ENCODE data around the gene PLCB4.

The PLCB4 gene

GRCh38 chr20:9428292-9428607 lies 359.4 kb downstream of the PLCB4 start:
- Histone ChIP-seq H3K9me3 (ENCODE audit: control insufficient read depth, low read length) (no peaks in the 10 kb centered on the region), H4K91ac (ENCODE audit: low read length) (no peak overlapping the region), H2AFZ (ENCODE audit: low read depth, low read length) (no peak overlapping the region), H3K9ac (ENCODE audit: low read length) (no peak overlapping the region), H3K79me1 (replicated peaks; ENCODE audit: low read length, poor library complexity, severe bottlenecking) (peaks cover 1% of the 10 kb centered on the region), H3K18ac (ENCODE audit: low read depth in 1 of 2, low read length in 2 of 2) (no peak overlapping the region), H2BK12ac (ENCODE audit: low read length in 2 of 2) (no peak overlapping the region), H2BK5ac (ENCODE audit: low read depth, low read length, poor library complexity, severe bottlenecking) (no peak overlapping the region), H3K4me1 (ENCODE audit: control insufficient read depth, insufficient read depth, low read depth, low read length) (no peaks in the 10 kb centered on the region), H2BK120ac (ENCODE audit: low read depth, low read length) (no peak overlapping the region), H3K4me3 (ENCODE audit: insufficient read depth in 1 of 2, low read depth in 1 of 2, low read length in 2 of 2) (no peak overlapping the region), H3K36me3 (ENCODE audit: control insufficient read depth in 1 of 2, insufficient read depth in 2 of 2, low read depth in 1 of 2, low read length in 2 of 2) (peaks cover 0 to 25% of the 10 kb centered on the region in 2 experiments), H4K8ac (ENCODE audit: low read length) (no peak overlapping the region), H3K4me2 (ENCODE audit: low read length, poor library complexity, severe bottlenecking) (no peak overlapping the region), H3K4ac (ENCODE audit: low read depth in 1 of 2, low read length in 2 of 2) (no peak overlapping the region), H3K27ac (ENCODE audit: low read length, poor library complexity, severe bottlenecking) (no peak overlapping the region), H3K23ac (ENCODE audit: low read length in 2 of 2) (no peak overlapping the region), H3K14ac (ENCODE audit: low read length in 2 of 2) (no peak overlapping the region), H3K27me3 (ENCODE audit: control insufficient read depth in 1 of 2, insufficient read depth in 1 of 2, low read length in 2 of 2) (peaks cover 0 to 7% of the 10 kb centered on the region in 2 experiments), H2BK15ac (ENCODE audit: low read depth, poor library complexity, severe bottlenecking) (no peak overlapping the region), H2AK5ac (ENCODE audit: low read length, severe bottlenecking) (no peak overlapping the region)
- DNase-seq, result no peak

GRCh38 chr20:9439806-9440205 lies 370.9 kb downstream of the PLCB4 start:
- Histone ChIP-seq H3K4me2 (ENCODE audit: low read length, poor library complexity, severe bottlenecking) (no peak overlapping the region), H3K14ac (ENCODE audit: low read length in 2 of 2) (no peak overlapping the region), H3K9me3 (ENCODE audit: control insufficient read depth, low read length) (peaks cover 10% of the 10 kb centered on the region)

GRCh38 chr20:9440892-9441291 lies 372.0 kb downstream of the PLCB4 start:
- H2AFZ ChIP-seq (ENCODE audit: low read depth, low read length), result no peak overlapping the region
- H2BK12ac ChIP-seq (ENCODE audit: low read length in 2 of 2), result no peak overlapping the region
- H3K14ac ChIP-seq (ENCODE audit: low read length in 2 of 2), result no peak overlapping the region
- no peak overlapping the region for H3K9ac ChIP-seq (ENCODE audit: low read length)
- no peak overlapping the region for H3K4me2 ChIP-seq (ENCODE audit: low read length, poor library complexity, severe bottlenecking)
- H3K27me3 ChIP-seq (ENCODE audit: control insufficient read depth in 1 of 2, insufficient read depth in 1 of 2, low read length in 2 of 2), result no peaks in the 10 kb centered on the region
- no peak overlapping the region for H4K91ac ChIP-seq (ENCODE audit: low read length)
- no peak overlapping the region for H3K4me3 ChIP-seq (ENCODE audit: insufficient read depth in 1 of 2, low read depth in 1 of 2, low read length in 2 of 2)
- 67% methylated on average over 3 of the region's 3 CpGs for WGBS
- no peak overlapping the region for H2AK5ac ChIP-seq (ENCODE audit: low read length, severe bottlenecking)
- no peak overlapping the region for H3K18ac ChIP-seq (ENCODE audit: low read depth in 1 of 2, low read length in 2 of 2)
- H2BK15ac ChIP-seq (ENCODE audit: low read depth, poor library complexity, severe bottlenecking), result no peak overlapping the region
- peak overlapping the region; percentile 24 for H3K27ac ChIP-seq (ENCODE audit: low read length, poor library complexity, severe bottlenecking)
- peaks cover 5 to 34% of the 10 kb centered on the region in 2 experiments for H3K36me3 ChIP-seq (ENCODE audit: control insufficient read depth in 1 of 2, insufficient read depth in 2 of 2, low read depth in 1 of 2, low read length in 2 of 2)
- peaks cover 4% of the 10 kb centered on the region for H3K79me1 ChIP-seq (replicated peaks; ENCODE audit: low read length, poor library complexity, severe bottlenecking)
- DNase-seq, result no peak
- H3K4me1 ChIP-seq (ENCODE audit: control insufficient read depth, insufficient read depth, low read depth, low read length), result no peaks in the 10 kb centered on the region
- no peak overlapping the region for H3K23ac ChIP-seq (ENCODE audit: low read length in 2 of 2)
- no peak overlapping the region for H2BK120ac ChIP-seq (ENCODE audit: low read depth, low read length)
- H3K9me3 ChIP-seq (ENCODE audit: control insufficient read depth, low read length), result peaks cover 10% of the 10 kb centered on the region
- no peak overlapping the region for H2BK5ac ChIP-seq (ENCODE audit: low read depth, low read length, poor library complexity, severe bottlenecking)
- H4K8ac ChIP-seq (ENCODE audit: low read length), result no peak overlapping the region
- no peak overlapping the region for H3K4ac ChIP-seq (ENCODE audit: low read depth in 1 of 2, low read length in 2 of 2)

More at GRCh38 chr20:9439806-9440205, 370.9 kb downstream of the PLCB4 start:
- Histone ChIP-seq H3K18ac (ENCODE audit: low read depth in 1 of 2, low read length in 2 of 2) (no peak overlapping the region), H4K91ac (ENCODE audit: low read length) (no peak overlapping the region), H3K23ac (ENCODE audit: low read length in 2 of 2) (no peak overlapping the region), H3K79me1 (replicated peaks; ENCODE audit: low read length, poor library complexity, severe bottlenecking) (peaks cover 3% of the 10 kb centered on the region), H2AK5ac (ENCODE audit: low read length, severe bottlenecking) (no peak overlapping the region), H2BK5ac (ENCODE audit: low read depth, low read length, poor library complexity, severe bottlenecking) (no peak overlapping the region), H4K8ac (ENCODE audit: low read length) (no peak overlapping the region), H2BK120ac (ENCODE audit: low read depth, low read length) (no peak overlapping the region), H3K27ac (ENCODE audit: low read length, poor library complexity, severe bottlenecking) (no peak overlapping the region), H2BK15ac (ENCODE audit: low read depth, poor library complexity, severe bottlenecking) (no peak overlapping the region), H3K4me1 (ENCODE audit: control insufficient read depth, insufficient read depth, low read depth, low read length) (no peaks in the 10 kb centered on the region), H2AFZ (ENCODE audit: low read depth, low read length) (no peak overlapping the region), H3K4me3 (ENCODE audit: insufficient read depth in 1 of 2, low read depth in 1 of 2, low read length in 2 of 2) (no peak overlapping the region), H3K27me3 (ENCODE audit: control insufficient read depth in 1 of 2, insufficient read depth in 1 of 2, low read length in 2 of 2) (no peaks in the 10 kb centered on the region), H2BK12ac (ENCODE audit: low read length in 2 of 2) (no peak overlapping the region), H3K4ac (ENCODE audit: low read depth in 1 of 2, low read length in 2 of 2) (no peak overlapping the region), H3K36me3 (ENCODE audit: control insufficient read depth in 1 of 2, insufficient read depth in 2 of 2, low read depth in 1 of 2, low read length in 2 of 2) (peaks cover 5 to 34% of the 10 kb centered on the region in 2 experiments), H3K9ac (ENCODE audit: low read length) (no peak overlapping the region)
- DNase-seq, result no peak

GRCh38 chr20:9441948-9442347 lies 373.1 kb downstream of the PLCB4 start:
- Histone ChIP-seq H3K27ac (ENCODE audit: low read length, poor library complexity, severe bottlenecking) (no peak overlapping the region), H3K4me1 (ENCODE audit: control insufficient read depth, insufficient read depth, low read depth, low read length) (no peaks in the 10 kb centered on the region), H2BK5ac (ENCODE audit: low read depth, low read length, poor library complexity, severe bottlenecking) (no peak overlapping the region), H2BK15ac (ENCODE audit: low read depth, poor library complexity, severe bottlenecking) (no peak overlapping the region), H3K18ac (ENCODE audit: low read depth in 1 of 2, low read length in 2 of 2) (no peak overlapping the region), H3K9ac (ENCODE audit: low read length) (no peak overlapping the region), H3K27me3 (ENCODE audit: control insufficient read depth in 1 of 2, insufficient read depth in 1 of 2, low read length in 2 of 2) (no peaks in the 10 kb centered on the region), H3K36me3 (ENCODE audit: control insufficient read depth in 1 of 2, insufficient read depth in 2 of 2, low read depth in 1 of 2, low read length in 2 of 2) (peaks cover 5 to 32% of the 10 kb centered on the region in 2 experiments), H3K4ac (ENCODE audit: low read depth in 1 of 2, low read length in 2 of 2) (no peak overlapping the region), H3K14ac (ENCODE audit: low read length in 2 of 2) (no peak overlapping the region), H3K4me2 (ENCODE audit: low read length, poor library complexity, severe bottlenecking) (no peak overlapping the region), H3K4me3 (ENCODE audit: insufficient read depth in 1 of 2, low read depth in 1 of 2, low read length in 2 of 2) (no peak overlapping the region), H2BK12ac (ENCODE audit: low read length in 2 of 2) (no peak overlapping the region), H4K91ac (ENCODE audit: low read length) (no peak overlapping the region), H2AK5ac (ENCODE audit: low read length, severe bottlenecking) (no peak overlapping the region), H3K79me1 (replicated peaks; ENCODE audit: low read length, poor library complexity, severe bottlenecking) (peaks cover 4% of the 10 kb centered on the region), H4K8ac (ENCODE audit: low read length) (no peak overlapping the region), H3K9me3 (ENCODE audit: control insufficient read depth, low read length) (peaks cover 10% of the 10 kb centered on the region), H3K23ac (ENCODE audit: low read length in 2 of 2) (no peak overlapping the region), H2BK120ac (ENCODE audit: low read depth, low read length) (no peak overlapping the region), H2AFZ (ENCODE audit: low read depth, low read length) (no peak overlapping the region)
- 100% methylated on average over 2 of the region's 3 CpGs for WGBS
- DNase-seq, result no peak
